ENCODE results near the gene CDH26. TPM values are rescaled to one million over a fixed set of nuclear protein-coding genes. Genes with fewer than 3 reads are reported as not detected.

Gene CDH26
- total and polyA plus RNA-seq, 2 of the 13 experiments (the other 11 are each of a cell fraction or from before 2014, with no cell fraction given), result 0.40 to 1.1 TPM

DNA sequence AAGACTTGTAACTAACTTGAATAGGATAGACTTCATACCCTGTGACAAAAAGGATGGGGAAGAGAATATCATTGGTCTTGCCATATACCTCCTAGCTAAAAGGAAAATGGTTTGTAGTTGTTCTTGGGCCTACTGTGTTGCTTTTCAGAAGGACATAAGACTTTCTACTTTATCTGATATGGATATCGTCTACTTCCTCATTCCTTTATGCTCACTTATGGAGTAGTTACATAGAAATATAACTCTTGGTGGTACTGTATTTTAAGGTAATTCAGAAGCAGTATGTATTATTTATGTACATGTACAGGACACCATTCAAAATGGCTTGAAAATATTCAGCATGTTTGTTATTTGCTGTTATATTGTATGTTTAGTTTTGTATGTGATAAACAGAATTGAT lies 10.0 kb upstream of the CDH26 start:
- no peaks in the 10 kb centered on the region for H3K27me3 ChIP-seq (ENCODE audit: control insufficient read depth in 1 of 2, insufficient read depth in 2 of 2, low read length in 2 of 2)
- intact Hi-C loops (cut with micrococcal nuclease; ENCODE audit: unreplicated experiment) (no loop called here), in situ Hi-C loops (cut with HindIII; ENCODE audit: extremely low pct_ligation_motif_present, low pct_unique_long_range_greater_than_20kb) (no loop called here)
- no peaks in the 10 kb centered on the region for H3K4me1 ChIP-seq (ENCODE audit: insufficient read depth, low read length)
- H3K27ac ChIP-seq (ENCODE audit: extremely low read length, insufficient read depth, low read length), result no peak overlapping the region
- CTCF ChIA-PET (ENCODE audit: low intra/inter-chr PET ratio, low total read pairs), result interaction anchor here (0.8 to 1.8 kb wide), 2 partner anchors 14 to 102 kb away, joined by 4 to 5 read pairs; no protein-coding TSS in a partner anchor
- H3K9me3 ChIP-seq (ENCODE audit: low read length), result no peaks in the 10 kb centered on the region
- no peak for DNase-seq (ENCODE audit: low spot score)
- peaks cover 8 to 17% of the 10 kb centered on the region in 2 experiments; a peak in 4 of 5 replicates for H3K36me3 ChIP-seq (replicated peaks in 1 of 2; ENCODE audit: control insufficient read depth in 1 of 2, insufficient read depth in 2 of 2, low read length in 2 of 2)
- POLR2A ChIA-PET, result interaction anchor here (1.3 kb wide), 1 partner anchor 8 kb away, joined by 10 read pairs; the partner anchor contains the start of genes FAM217B and PPP1R3D
- H2AFZ ChIP-seq (ENCODE audit: low read length), result no peak overlapping the region
- TF ChIP-seq FLYWCH1 (CRISPR knock-in tag; IDR thresholded peaks at IDR 0.05), result no peak
- no peak for TF ChIP-seq ZNF850 (CRISPR knock-in tag; conservative IDR thresholded peaks at IDR 0.05)
- no peak for TF ChIP-seq PHF20 (CRISPR knock-in tag; IDR thresholded peaks at IDR 0.05)
- TF ChIP-seq MYNN (CRISPR knock-in tag; IDR thresholded peaks at IDR 0.05; ENCODE audit: low read depth), result no peak
- no peak for TF ChIP-seq CHD2 (IDR thresholded peaks at IDR 0.05; ENCODE audit: low read depth, low read length)
- no peak for TF ChIP-seq HMG20A (CRISPR knock-in tag; IDR thresholded peaks at IDR 0.05; ENCODE audit: borderline replicate concordance)
- TF ChIP-seq MATR3 (CRISPR knock-in tag; IDR thresholded peaks at IDR 0.05), result no peak
- no peak for TF ChIP-seq ZNF7 (CRISPR knock-in tag; IDR thresholded peaks at IDR 0.05)
- no peak for TF ChIP-seq ZNF670 (CRISPR knock-in tag; IDR thresholded peaks at IDR 0.05; ENCODE audit: borderline replicate concordance)
- TF ChIP-seq, protein P1, sequence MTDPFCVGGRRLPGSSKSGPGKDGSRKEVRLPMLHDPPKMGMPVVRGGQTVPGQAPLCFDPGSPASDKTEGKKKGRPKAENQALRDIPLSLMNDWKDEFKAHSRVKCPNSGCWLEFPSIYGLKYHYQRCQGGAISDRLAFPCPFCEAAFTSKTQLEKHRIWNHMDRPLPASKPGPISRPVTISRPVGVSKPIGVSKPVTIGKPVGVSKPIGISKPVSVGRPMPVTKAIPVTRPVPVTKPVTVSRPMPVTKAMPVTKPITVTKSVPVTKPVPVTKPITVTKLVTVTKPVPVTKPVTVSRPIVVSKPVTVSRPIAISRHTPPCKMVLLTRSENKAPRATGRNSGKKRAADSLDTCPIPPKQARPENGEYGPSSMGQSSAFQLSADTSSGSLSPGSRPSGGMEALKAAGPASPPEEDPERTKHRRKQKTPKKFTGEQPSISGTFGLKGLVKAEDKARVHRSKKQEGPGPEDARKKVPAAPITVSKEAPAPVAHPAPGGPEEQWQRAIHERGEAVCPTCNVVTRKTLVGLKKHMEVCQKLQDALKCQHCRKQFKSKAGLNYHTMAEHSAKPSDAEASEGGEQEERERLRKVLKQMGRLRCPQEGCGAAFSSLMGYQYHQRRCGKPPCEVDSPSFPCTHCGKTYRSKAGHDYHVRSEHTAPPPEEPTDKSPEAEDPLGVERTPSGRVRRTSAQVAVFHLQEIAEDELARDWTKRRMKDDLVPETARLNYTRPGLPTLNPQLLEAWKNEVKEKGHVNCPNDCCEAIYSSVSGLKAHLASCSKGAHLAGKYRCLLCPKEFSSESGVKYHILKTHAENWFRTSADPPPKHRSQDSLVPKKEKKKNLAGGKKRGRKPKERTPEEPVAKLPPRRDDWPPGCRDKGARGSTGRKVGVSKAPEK (CRISPR knock-in tag; IDR thresholded peaks at IDR 0.05; ENCODE audit: borderline replicate concordance), result no peak
- no peak for TF ChIP-seq GATAD1 (CRISPR knock-in tag; IDR thresholded peaks at IDR 0.05)
- no peak for TF ChIP-seq MXI1 (IDR thresholded peaks at IDR 0.05; ENCODE audit: borderline replicate concordance, low read depth, low read length)
- no peak for TF ChIP-seq E2F5 (CRISPR knock-in tag; conservative IDR thresholded peaks at IDR 0.05)
- TF ChIP-seq KDM5B (CRISPR knock-in tag; IDR thresholded peaks at IDR 0.05; ENCODE audit: borderline replicate concordance), result no peak
- TF ChIP-seq LRRFIP1 (CRISPR knock-in tag; conservative IDR thresholded peaks at IDR 0.05), result no peak
- no peaks in the 10 kb centered on the region for H4K20me1 ChIP-seq (ENCODE audit: insufficient read depth, low read length)
- H3K79me2 ChIP-seq (ENCODE audit: insufficient read depth, low read length), result no peaks in the 10 kb centered on the region
- BruUV-seq (replicated peaks), result no TSS peak
- WGBS (ENCODE audit: low lambda C conversion rate), result 93% methylated on average over 1 of the region's 1 CpG
- H3K9ac ChIP-seq (ENCODE audit: insufficient read depth, low read depth, low read length), result no peak overlapping the region
- FAIRE-seq, result no peak
- no peak overlapping the region for H3K4me2 ChIP-seq (ENCODE audit: low read depth, low read length)
- H3K4me3 ChIP-seq (replicated peaks in 1 of 3; ENCODE audit: insufficient read depth in 1 of 3, low read depth in 2 of 3, low read length in 3 of 3), result no peak overlapping the region
- ATAC-seq, result no peak

Data from HepG2 (cell line).